Skin epidermis (tissue), 12 donors: ENCODE data around the gene TNFSF18.

Experiments
- H3K27ac ChIP-seq, 21 experiments: fragments of 200-600 bp; sonication (generic) in 11 of 21; one replicate each; pipeline ENCODE4 v1.5.0; 2020; ENCODE audit warnings: mild to moderate bottlenecking in 3 of 21, inconsistent platforms in 2 of 21, moderate library complexity in 2 of 21
- H3K4me3 ChIP-seq, 7 experiments: fragments of 200-600 bp; sonication (generic) in 2 of 7; one replicate each; pipeline ENCODE4 v1.5.0; 2020; ENCODE audit warnings: inconsistent platforms in 2 of 7, mild to moderate bottlenecking in 2 of 7, moderate library complexity in 1 of 7

The TNFSF18 gene

DNA sequence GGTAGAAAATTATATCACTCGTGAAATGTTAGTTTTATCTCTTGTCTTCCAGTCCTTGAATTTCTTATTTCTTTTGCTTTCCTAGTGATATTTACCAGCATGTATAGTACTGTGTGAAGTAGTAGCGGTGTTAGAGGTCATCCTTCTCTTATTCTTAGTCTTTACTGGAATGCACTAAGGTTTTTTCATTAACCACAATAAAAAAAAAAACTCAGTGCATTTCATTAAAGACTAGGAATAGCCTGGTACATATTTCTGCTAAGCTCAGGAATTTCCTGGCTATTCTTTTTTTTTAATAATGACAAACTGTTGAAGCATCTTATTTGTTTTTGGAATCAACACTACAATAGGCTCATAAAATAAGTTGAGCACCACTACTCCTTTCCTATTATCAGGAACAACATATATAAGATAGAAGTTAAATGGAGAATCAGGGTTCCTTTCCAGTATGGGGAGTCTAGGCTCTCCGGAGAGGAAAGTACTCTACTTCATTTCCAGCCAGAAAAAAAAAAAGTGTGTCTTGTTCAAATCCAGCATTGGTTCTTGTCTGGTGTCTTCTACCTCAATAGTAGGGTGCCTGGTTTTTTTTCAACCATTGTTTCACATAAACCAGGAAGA lies 60.0 kb downstream of the TNFSF18 start:
- Histone ChIP-seq H3K4me3 (no peak overlapping the region), H3K27ac (no peak overlapping the region)
